HT-29 (cell line): ENCODE results near the gene DEPDC1B. TPM values are rescaled to one million over a fixed set of nuclear protein-coding genes. Genes with fewer than 3 reads are reported as not detected.
"Not testable (repeated sequence)": the region's sequence is repeated elsewhere in the genome, so short reads cannot be mapped to it uniquely, and the experiment has no call there.

Source experiments
- DNase-seq: peaks from one replicate; pipeline ENCODE4 v3.0.0-alpha.2; 2015; ENCODE audit warnings: low spot score
- total RNA-seq: library from RNA; depleted of rRNA; stranded (reverse); fragments of >200 nt; shearing (Covaris generic); gene quantifications from 2 replicates; pipeline ENCODE4 v1.2.3, GENCODE V29; 2014

The DEPDC1B gene
- total RNA-seq, 1 experiment from 2014 or later = 20.5 TPM

GRCh38 chr5:60649288-60649917 lies 50.6 kb downstream of the DEPDC1B start:
- DNase-seq = peak; percentile 51

GRCh38 chr5:60648175-60648574 lies 51.8 kb downstream of the DEPDC1B start:
- no peak for DNase-seq

GRCh38 chr5:60640901-60641300 lies 59.1 kb downstream of the DEPDC1B start:
- no peak for DNase-seq

GRCh38 chr5:60639544-60639943 lies 60.4 kb downstream of the DEPDC1B start:
- DNase-seq = no peak

GRCh38 chr5:60638300-60638699 lies 61.7 kb downstream of the DEPDC1B start:
- no peak for DNase-seq

- DNase-seq = no peak
Measured at GRCh38 chr5:60636644-60637043, 63.3 kb downstream of the DEPDC1B start.

GRCh38 chr5:60636001-60636400 lies 64.0 kb downstream of the DEPDC1B start:
- no peak for DNase-seq

- no peak for DNase-seq
Measured at GRCh38 chr5:60634051-60634450, 65.9 kb downstream of the DEPDC1B start.

- no peak for DNase-seq
Measured at GRCh38 chr5:60633341-60633740, 66.6 kb downstream of the DEPDC1B start.

GRCh38 chr5:60632153-60632552 lies 67.8 kb downstream of the DEPDC1B start:
- DNase-seq = no peak

GRCh38 chr5:60630836-60631235 lies 69.1 kb downstream of the DEPDC1B start:
- DNase-seq = no peak

- no peak for DNase-seq
Measured at GRCh38 chr5:60630179-60630578, 69.8 kb downstream of the DEPDC1B start.

- DNase-seq = not testable (repeated sequence)
Measured at GRCh38 chr5:60624875-60625274, 75.1 kb downstream of the DEPDC1B start.

- DNase-seq = not testable (repeated sequence)
Measured at GRCh38 chr5:60620752-60621151, 79.2 kb downstream of the DEPDC1B start.

GRCh38 chr5:60613826-60614225 lies 86.1 kb downstream of the DEPDC1B start:
- no peak for DNase-seq

- DNase-seq = no peak
Measured at GRCh38 chr5:60611099-60611740, 88.7 kb downstream of the DEPDC1B start.

- no peak for DNase-seq
Measured at GRCh38 chr5:60604771-60605170, 95.2 kb downstream of the DEPDC1B start.

GRCh38 chr5:60598424-60598823 lies 101.5 kb downstream of the DEPDC1B start:
- DNase-seq = no peak

GRCh38 chr5:60597572-60598320 lies 102.2 kb downstream of the DEPDC1B start:
- no peak for DNase-seq

GRCh38 chr5:60594715-60595477 lies 105.1 kb downstream of the DEPDC1B start:
- no peak for DNase-seq

GRCh38 chr5:60590172-60590571 lies 109.8 kb downstream of the DEPDC1B start:
- no peak for DNase-seq

GRCh38 chr5:60587312-60587711 lies 112.7 kb downstream of the DEPDC1B start:
- not testable (repeated sequence) for DNase-seq
